Measurements from ENCODE around the gene PTTG1IP.

PTTG1IP gene

GRCh38 chr21:44891631-44892031, 18.1 kb upstream of the PTTG1IP start:
- FAIRE-seq (no peak), DNase-seq (ENCODE audit: insufficient read length, low spot score) (no peak)
- no peak for TF ChIP-seq POU2F2 (IDR thresholded peaks at IDR 0.05; ENCODE audit: low read depth, low read length)
- no peak for TF ChIP-seq SPI1 (IDR thresholded peaks at IDR 0.05; ENCODE audit: low read depth, low read length)
- TF ChIP-seq TAF1 (IDR thresholded peaks at IDR 0.05; ENCODE audit: low read depth, low read length), result no peak
- no peak for TF ChIP-seq POLR2A (IDR thresholded peaks at IDR 0.05; ENCODE audit: low read depth, low read length)
- TF ChIP-seq POLR2AphosphoS5 (IDR thresholded peaks at IDR 0.05; ENCODE audit: low read depth, low read length), result no peak
- TF ChIP-seq PAX5 (IDR thresholded peaks at IDR 0.05; ENCODE audit: insufficient read depth, low read length, severe bottlenecking), result no peak

GRCh38 chr21:44890961-44891541, 17.6 kb upstream of the PTTG1IP start:
- FAIRE-seq, result no peak
- DNase-seq (ENCODE audit: insufficient read length, low spot score), result no peak
- TF ChIP-seq SPI1 (IDR thresholded peaks at IDR 0.05; ENCODE audit: low read depth, low read length) (no peak), POLR2AphosphoS5 (IDR thresholded peaks at IDR 0.05; ENCODE audit: low read depth, low read length) (no peak), TAF1 (IDR thresholded peaks at IDR 0.05; ENCODE audit: low read depth, low read length) (no peak), PAX5 (IDR thresholded peaks at IDR 0.05; ENCODE audit: insufficient read depth, low read length, severe bottlenecking) (no peak), POLR2A (IDR thresholded peaks at IDR 0.05; ENCODE audit: low read depth, low read length) (no peak)

- TF ChIP-seq TAF1 (IDR thresholded peaks at IDR 0.05; ENCODE audit: low read depth, low read length), result no peak
- DNase-seq (ENCODE audit: insufficient read length, low spot score) (no peak), FAIRE-seq (no peak)
Observed at GRCh38 chr21:44890338-44890931, 16.9 kb upstream of the PTTG1IP start.

- FAIRE-seq (no peak), DNase-seq (ENCODE audit: insufficient read length, low spot score) (no peak)
Observed at GRCh38 chr21:44889625-44890337, 16.3 kb upstream of the PTTG1IP start.

GRCh38 chr21:44888581-44889550, 15.4 kb upstream of the PTTG1IP start:
- FAIRE-seq (no peak), DNase-seq (ENCODE audit: insufficient read length, low spot score) (no peak)
- no peak for TF ChIP-seq POU2F2 (IDR thresholded peaks at IDR 0.05; ENCODE audit: low read depth, low read length)

More at GRCh38 chr21:44889625-44890337, 16.3 kb upstream of the PTTG1IP start:
- TF ChIP-seq PAX5 (IDR thresholded peaks at IDR 0.05; ENCODE audit: insufficient read depth, low read length, severe bottlenecking), result no peak
- no peak for TF ChIP-seq POLR2AphosphoS5 (IDR thresholded peaks at IDR 0.05; ENCODE audit: low read depth, low read length)
- TF ChIP-seq SPI1 (IDR thresholded peaks at IDR 0.05; ENCODE audit: low read depth, low read length), result no peak
- no peak for TF ChIP-seq POU2F2 (IDR thresholded peaks at IDR 0.05; ENCODE audit: low read depth, low read length)
- no peak for TF ChIP-seq POLR2A (IDR thresholded peaks at IDR 0.05; ENCODE audit: low read depth, low read length)
- TF ChIP-seq TAF1 (IDR thresholded peaks at IDR 0.05; ENCODE audit: low read depth, low read length), result no peak

GRCh38 chr21:44887807-44888580, 14.5 kb upstream of the PTTG1IP start:
- no peak for TF ChIP-seq SPI1 (IDR thresholded peaks at IDR 0.05; ENCODE audit: low read depth, low read length)
- no peak for TF ChIP-seq PAX5 (IDR thresholded peaks at IDR 0.05; ENCODE audit: insufficient read depth, low read length, severe bottlenecking)
- TF ChIP-seq POLR2A (IDR thresholded peaks at IDR 0.05; ENCODE audit: low read depth, low read length), result no peak
- TF ChIP-seq TAF1 (IDR thresholded peaks at IDR 0.05; ENCODE audit: low read depth, low read length), result no peak
- no peak for TF ChIP-seq POLR2AphosphoS5 (IDR thresholded peaks at IDR 0.05; ENCODE audit: low read depth, low read length)
- TF ChIP-seq POU2F2 (IDR thresholded peaks at IDR 0.05; ENCODE audit: low read depth, low read length), result no peak
- FAIRE-seq (no peak), DNase-seq (ENCODE audit: insufficient read length, low spot score) (no peak)

- DNase-seq (ENCODE audit: insufficient read length, low spot score) (no peak), FAIRE-seq (no peak)
- no peak for TF ChIP-seq TAF1 (IDR thresholded peaks at IDR 0.05; ENCODE audit: low read depth, low read length)
- TF ChIP-seq SPI1 (IDR thresholded peaks at IDR 0.05; ENCODE audit: low read depth, low read length), result no peak
- no peak for TF ChIP-seq PAX5 (IDR thresholded peaks at IDR 0.05; ENCODE audit: insufficient read depth, low read length, severe bottlenecking)
- TF ChIP-seq POU2F2 (IDR thresholded peaks at IDR 0.05; ENCODE audit: low read depth, low read length), result no peak
- TF ChIP-seq POLR2A (IDR thresholded peaks at IDR 0.05; ENCODE audit: low read depth, low read length), result no peak
Observed at GRCh38 chr21:44887126-44887806, 13.8 kb upstream of the PTTG1IP start.

GRCh38 chr21:44886113-44887075, 12.9 kb upstream of the PTTG1IP start:
- DNase-seq (ENCODE audit: insufficient read length, low spot score), result no peak
- no peak for TF ChIP-seq PAX5 (IDR thresholded peaks at IDR 0.05; ENCODE audit: insufficient read depth, low read length, severe bottlenecking)
- no peak for TF ChIP-seq SPI1 (IDR thresholded peaks at IDR 0.05; ENCODE audit: low read depth, low read length)
- TF ChIP-seq POU2F2 (IDR thresholded peaks at IDR 0.05; ENCODE audit: low read depth, low read length), result no peak
- FAIRE-seq, result no peak

Measured in GM12891 (cell line).